ENCODE data around the gene GRK5.

The GRK5 gene

GRCh38 chr10:119438717-119439116 is 231.3 kb downstream of the GRK5 start:
- peaks cover 12% of the 10 kb centered on the region for H3K4me1 ChIP-seq (ENCODE audit: control insufficient read depth, insufficient read depth, low read length)
- no peak for DNase-seq (ENCODE audit: low read depth)
- no peaks in the 10 kb centered on the region for H3K36me3 ChIP-seq (ENCODE audit: control insufficient read depth, insufficient read depth, low read length, severe bottlenecking)
- H3K9me3 ChIP-seq (ENCODE audit: control insufficient read depth, low read length): no peaks in the 10 kb centered on the region
- no peaks in the 10 kb centered on the region for H3K27me3 ChIP-seq (replicated peaks; ENCODE audit: control insufficient read depth, insufficient read depth, low read length)
- H3K9ac ChIP-seq (ENCODE audit: low read length): no peak overlapping the region
- no peak overlapping the region for H3K4me3 ChIP-seq (ENCODE audit: low read length)

GRCh38 chr10:119439922-119440321 is 232.6 kb downstream of the GRK5 start:
- peaks cover 12% of the 10 kb centered on the region for H3K4me1 ChIP-seq (ENCODE audit: control insufficient read depth, insufficient read depth, low read length)
- DNase-seq (ENCODE audit: low read depth): peak; percentile 6
- H3K4me3 ChIP-seq (ENCODE audit: low read length): no peak overlapping the region
- H3K9ac ChIP-seq (ENCODE audit: low read length): no peak overlapping the region
- no peaks in the 10 kb centered on the region for H3K9me3 ChIP-seq (ENCODE audit: control insufficient read depth, low read length)
- no peaks in the 10 kb centered on the region for H3K36me3 ChIP-seq (ENCODE audit: control insufficient read depth, insufficient read depth, low read length, severe bottlenecking)
- no peaks in the 10 kb centered on the region for H3K27me3 ChIP-seq (replicated peaks; ENCODE audit: control insufficient read depth, insufficient read depth, low read length)

- peaks cover 12% of the 10 kb centered on the region for H3K4me1 ChIP-seq (ENCODE audit: control insufficient read depth, insufficient read depth, low read length)
- no peaks in the 10 kb centered on the region for H3K36me3 ChIP-seq (ENCODE audit: control insufficient read depth, insufficient read depth, low read length, severe bottlenecking)
- no peaks in the 10 kb centered on the region for H3K27me3 ChIP-seq (replicated peaks; ENCODE audit: control insufficient read depth, insufficient read depth, low read length)
- no peak overlapping the region for H3K4me3 ChIP-seq (ENCODE audit: low read length)
- no peaks in the 10 kb centered on the region for H3K9me3 ChIP-seq (ENCODE audit: control insufficient read depth, low read length)
- peak; percentile 90 for DNase-seq (ENCODE audit: low read depth)
- peak overlapping the region; percentile 8 for H3K9ac ChIP-seq (ENCODE audit: low read length)
Measured at GRCh38 chr10:119441151-119441821, 233.9 kb downstream of the GRK5 start.

- Histone ChIP-seq H3K4me3 (ENCODE audit: low read length) (no peak overlapping the region), H3K36me3 (ENCODE audit: control insufficient read depth, insufficient read depth, low read length, severe bottlenecking) (peaks cover 5% of the 10 kb centered on the region), H3K9ac (ENCODE audit: low read length) (no peak overlapping the region), H3K9me3 (ENCODE audit: control insufficient read depth, low read length) (no peaks in the 10 kb centered on the region), H3K4me1 (ENCODE audit: control insufficient read depth, insufficient read depth, low read length) (peaks cover 12% of the 10 kb centered on the region), H3K27me3 (replicated peaks; ENCODE audit: control insufficient read depth, insufficient read depth, low read length) (no peaks in the 10 kb centered on the region)
- DNase-seq (ENCODE audit: low read depth): no peak
Measured at GRCh38 chr10:119441921-119442757, 234.8 kb downstream of the GRK5 start.

GRCh38 chr10:119442758-119443060 is 235.3 kb downstream of the GRK5 start:
- H3K9me3 ChIP-seq (ENCODE audit: control insufficient read depth, low read length): no peaks in the 10 kb centered on the region
- peaks cover 5% of the 10 kb centered on the region for H3K36me3 ChIP-seq (ENCODE audit: control insufficient read depth, insufficient read depth, low read length, severe bottlenecking)
- H3K4me3 ChIP-seq (ENCODE audit: low read length): no peak overlapping the region
- peaks cover 15% of the 10 kb centered on the region for H3K4me1 ChIP-seq (ENCODE audit: control insufficient read depth, insufficient read depth, low read length)
- DNase-seq (ENCODE audit: low read depth): no peak
- no peaks in the 10 kb centered on the region for H3K27me3 ChIP-seq (replicated peaks; ENCODE audit: control insufficient read depth, insufficient read depth, low read length)
- H3K9ac ChIP-seq (ENCODE audit: low read length): no peak overlapping the region

GRCh38 chr10:119443441-119443840 is 236.1 kb downstream of the GRK5 start:
- H3K4me3 ChIP-seq (ENCODE audit: low read length): no peak overlapping the region
- peaks cover 18% of the 10 kb centered on the region for H3K4me1 ChIP-seq (ENCODE audit: control insufficient read depth, insufficient read depth, low read length)
- no peaks in the 10 kb centered on the region for H3K9me3 ChIP-seq (ENCODE audit: control insufficient read depth, low read length)
- no peak for DNase-seq (ENCODE audit: low read depth)
- no peaks in the 10 kb centered on the region for H3K27me3 ChIP-seq (replicated peaks; ENCODE audit: control insufficient read depth, insufficient read depth, low read length)
- H3K9ac ChIP-seq (ENCODE audit: low read length): no peak overlapping the region
- peaks cover 5% of the 10 kb centered on the region for H3K36me3 ChIP-seq (ENCODE audit: control insufficient read depth, insufficient read depth, low read length, severe bottlenecking)

GRCh38 chr10:119443970-119444660 is 236.7 kb downstream of the GRK5 start:
- Histone ChIP-seq H3K9ac (ENCODE audit: low read length) (no peak overlapping the region), H3K4me1 (ENCODE audit: control insufficient read depth, insufficient read depth, low read length) (peaks cover 20% of the 10 kb centered on the region), H3K4me3 (ENCODE audit: low read length) (no peak overlapping the region), H3K36me3 (ENCODE audit: control insufficient read depth, insufficient read depth, low read length, severe bottlenecking) (peaks cover 5% of the 10 kb centered on the region), H3K9me3 (ENCODE audit: control insufficient read depth, low read length) (no peaks in the 10 kb centered on the region), H3K27me3 (replicated peaks; ENCODE audit: control insufficient read depth, insufficient read depth, low read length) (no peaks in the 10 kb centered on the region)
- no peak for DNase-seq (ENCODE audit: low read depth)

- Histone ChIP-seq H3K4me3 (ENCODE audit: low read length) (no peak overlapping the region), H3K27me3 (replicated peaks; ENCODE audit: control insufficient read depth, insufficient read depth, low read length) (no peaks in the 10 kb centered on the region), H3K36me3 (ENCODE audit: control insufficient read depth, insufficient read depth, low read length, severe bottlenecking) (peaks cover 5% of the 10 kb centered on the region), H3K4me1 (ENCODE audit: control insufficient read depth, insufficient read depth, low read length) (peaks cover 26% of the 10 kb centered on the region), H3K9ac (ENCODE audit: low read length) (no peak overlapping the region), H3K9me3 (ENCODE audit: control insufficient read depth, low read length) (no peaks in the 10 kb centered on the region)
- DNase-seq (ENCODE audit: low read depth): no peak
Measured at GRCh38 chr10:119444866-119445265, 237.5 kb downstream of the GRK5 start.

GRCh38 chr10:119445311-119445934 is 238.1 kb downstream of the GRK5 start:
- H3K4me3 ChIP-seq (ENCODE audit: low read length): no peak overlapping the region
- peaks cover 32% of the 10 kb centered on the region for H3K4me1 ChIP-seq (ENCODE audit: control insufficient read depth, insufficient read depth, low read length)
- H3K9me3 ChIP-seq (ENCODE audit: control insufficient read depth, low read length): no peaks in the 10 kb centered on the region
- no peak overlapping the region for H3K9ac ChIP-seq (ENCODE audit: low read length)
- H3K27me3 ChIP-seq (replicated peaks; ENCODE audit: control insufficient read depth, insufficient read depth, low read length): no peaks in the 10 kb centered on the region
- H3K36me3 ChIP-seq (ENCODE audit: control insufficient read depth, insufficient read depth, low read length, severe bottlenecking): peaks cover 5% of the 10 kb centered on the region
- DNase-seq (ENCODE audit: low read depth): peak; percentile 91

GRCh38 chr10:119445935-119446317 is 238.6 kb downstream of the GRK5 start:
- H3K4me3 ChIP-seq (ENCODE audit: low read length): no peak overlapping the region
- H3K36me3 ChIP-seq (ENCODE audit: control insufficient read depth, insufficient read depth, low read length, severe bottlenecking): peaks cover 5% of the 10 kb centered on the region
- no peak for DNase-seq (ENCODE audit: low read depth)
- H3K4me1 ChIP-seq (ENCODE audit: control insufficient read depth, insufficient read depth, low read length): peaks cover 33% of the 10 kb centered on the region
- H3K27me3 ChIP-seq (replicated peaks; ENCODE audit: control insufficient read depth, insufficient read depth, low read length): no peaks in the 10 kb centered on the region
- H3K9ac ChIP-seq (ENCODE audit: low read length): no peak overlapping the region
- no peaks in the 10 kb centered on the region for H3K9me3 ChIP-seq (ENCODE audit: control insufficient read depth, low read length)

Measured in adipocyte (in vitro differentiated cells).